AG09319 (cell line): Measurements from ENCODE around the gene SPRYD4.

ENCODE experiments used
- DNase-seq: peaks from one replicate; pipeline ENCODE4 v3.0.0-alpha.2; 2010; ENCODE audit warnings: low read depth; ENCODE audit errors: extremely low read depth
- TF ChIP-seq, protein P1 (sequence below): IDR thresholded peaks from 2 replicates; pipeline ENCODE4 v1.5.1; 2011; ENCODE audit warnings: low read depth, mild to moderate bottlenecking, inconsistent platforms, low read length, moderate library complexity

Gene SPRYD4

GRCh38 chr12:56528846-56529245 is 60.5 kb downstream of the SPRYD4 start:
- TF ChIP-seq, protein P1, sequence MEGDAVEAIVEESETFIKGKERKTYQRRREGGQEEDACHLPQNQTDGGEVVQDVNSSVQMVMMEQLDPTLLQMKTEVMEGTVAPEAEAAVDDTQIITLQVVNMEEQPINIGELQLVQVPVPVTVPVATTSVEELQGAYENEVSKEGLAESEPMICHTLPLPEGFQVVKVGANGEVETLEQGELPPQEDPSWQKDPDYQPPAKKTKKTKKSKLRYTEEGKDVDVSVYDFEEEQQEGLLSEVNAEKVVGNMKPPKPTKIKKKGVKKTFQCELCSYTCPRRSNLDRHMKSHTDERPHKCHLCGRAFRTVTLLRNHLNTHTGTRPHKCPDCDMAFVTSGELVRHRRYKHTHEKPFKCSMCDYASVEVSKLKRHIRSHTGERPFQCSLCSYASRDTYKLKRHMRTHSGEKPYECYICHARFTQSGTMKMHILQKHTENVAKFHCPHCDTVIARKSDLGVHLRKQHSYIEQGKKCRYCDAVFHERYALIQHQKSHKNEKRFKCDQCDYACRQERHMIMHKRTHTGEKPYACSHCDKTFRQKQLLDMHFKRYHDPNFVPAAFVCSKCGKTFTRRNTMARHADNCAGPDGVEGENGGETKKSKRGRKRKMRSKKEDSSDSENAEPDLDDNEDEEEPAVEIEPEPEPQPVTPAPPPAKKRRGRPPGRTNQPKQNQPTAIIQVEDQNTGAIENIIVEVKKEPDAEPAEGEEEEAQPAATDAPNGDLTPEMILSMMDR = no peak
- no peak for DNase-seq
